Fibroblast of pulmonary artery (primary cell): ENCODE measurements around the gene GDF10.

ENCODE experiments used
- DNase-seq: peaks from one replicate; pipeline ENCODE4 v3.0.0-alpha.2; 2010; ENCODE audit warnings: low read depth
- H3K4me3 ChIP-seq: replicated peaks from 2 replicates; pipeline ENCODE4 v1.5.1; 2011; ENCODE audit warnings: low read depth, mild to moderate bottlenecking, control low read depth, low read length, moderate library complexity
- TF ChIP-seq, protein P1 (sequence below): IDR thresholded peaks from 2 replicates; pipeline ENCODE4 v1.5.1; 2011; ENCODE audit warnings: mild to moderate bottlenecking, control low read depth, low read length, inconsistent platforms; ENCODE audit errors: missing control alignments

Gene GDF10

DNA sequence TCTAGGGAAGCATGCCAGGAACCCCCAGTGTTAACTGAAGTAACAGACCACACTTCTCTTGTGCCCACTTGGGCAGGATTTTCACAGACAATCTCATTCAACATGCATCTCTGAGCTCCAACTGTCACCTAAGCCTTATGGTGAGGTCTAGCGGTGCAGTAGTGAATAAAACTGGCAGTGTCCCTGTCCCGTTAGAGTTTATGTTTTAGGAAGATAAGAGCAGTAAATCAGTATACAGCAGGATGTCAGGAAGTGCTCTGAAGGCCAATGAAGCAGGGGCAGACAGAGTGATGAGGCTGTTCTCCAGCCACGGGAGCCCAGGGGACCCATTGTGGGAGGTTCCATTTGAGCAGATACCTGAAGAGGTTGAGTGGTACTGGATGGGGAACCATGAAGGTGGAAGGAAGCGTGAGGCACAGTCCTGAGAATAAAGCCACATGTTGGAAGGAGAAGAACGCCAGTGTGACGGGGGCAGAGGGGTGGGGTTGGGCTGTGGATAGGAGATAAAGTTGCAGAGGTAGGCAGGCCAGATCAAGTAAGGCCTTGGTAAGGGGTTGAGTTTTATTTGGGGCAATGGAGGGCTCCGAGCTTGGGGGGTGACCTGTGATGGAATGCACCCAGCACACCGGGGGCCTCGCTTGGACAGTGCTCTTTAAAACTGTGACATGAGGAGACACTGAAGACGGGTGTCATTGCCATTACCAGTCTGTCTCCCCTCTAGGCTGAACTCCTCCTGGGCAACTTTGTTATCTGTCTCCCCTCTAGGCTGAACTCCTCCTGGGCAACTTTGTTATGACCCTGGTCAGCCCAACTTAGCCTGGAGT is 6.6 kb downstream of the GDF10 start:
- no peak overlapping the region for H3K4me3 ChIP-seq
- DNase-seq = no peak
- TF ChIP-seq, protein P1, sequence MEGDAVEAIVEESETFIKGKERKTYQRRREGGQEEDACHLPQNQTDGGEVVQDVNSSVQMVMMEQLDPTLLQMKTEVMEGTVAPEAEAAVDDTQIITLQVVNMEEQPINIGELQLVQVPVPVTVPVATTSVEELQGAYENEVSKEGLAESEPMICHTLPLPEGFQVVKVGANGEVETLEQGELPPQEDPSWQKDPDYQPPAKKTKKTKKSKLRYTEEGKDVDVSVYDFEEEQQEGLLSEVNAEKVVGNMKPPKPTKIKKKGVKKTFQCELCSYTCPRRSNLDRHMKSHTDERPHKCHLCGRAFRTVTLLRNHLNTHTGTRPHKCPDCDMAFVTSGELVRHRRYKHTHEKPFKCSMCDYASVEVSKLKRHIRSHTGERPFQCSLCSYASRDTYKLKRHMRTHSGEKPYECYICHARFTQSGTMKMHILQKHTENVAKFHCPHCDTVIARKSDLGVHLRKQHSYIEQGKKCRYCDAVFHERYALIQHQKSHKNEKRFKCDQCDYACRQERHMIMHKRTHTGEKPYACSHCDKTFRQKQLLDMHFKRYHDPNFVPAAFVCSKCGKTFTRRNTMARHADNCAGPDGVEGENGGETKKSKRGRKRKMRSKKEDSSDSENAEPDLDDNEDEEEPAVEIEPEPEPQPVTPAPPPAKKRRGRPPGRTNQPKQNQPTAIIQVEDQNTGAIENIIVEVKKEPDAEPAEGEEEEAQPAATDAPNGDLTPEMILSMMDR = no peak

DNA sequence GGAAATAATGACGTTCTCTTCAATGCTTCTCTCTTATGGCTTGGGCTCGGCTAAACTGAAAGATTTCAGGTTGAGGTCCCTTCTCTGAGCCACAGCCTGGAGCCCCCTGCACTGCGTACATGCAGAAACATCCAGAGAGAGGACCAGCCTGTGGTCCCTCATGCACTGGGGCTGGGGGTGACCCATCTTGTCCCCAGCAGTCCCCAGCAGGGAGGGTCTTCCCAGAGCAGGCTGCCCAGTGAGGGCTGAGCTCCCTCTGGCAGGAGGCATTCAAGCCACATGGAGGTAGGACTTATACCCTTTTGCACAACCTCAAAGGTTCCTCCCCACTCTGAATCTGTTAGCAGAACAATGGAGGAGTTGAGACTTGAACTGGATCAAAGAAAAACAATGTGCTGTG is 7.4 kb downstream of the GDF10 start:
- TF ChIP-seq, protein P1 = no peak
- H3K4me3 ChIP-seq = no peak overlapping the region
- DNase-seq = no peak

DNA sequence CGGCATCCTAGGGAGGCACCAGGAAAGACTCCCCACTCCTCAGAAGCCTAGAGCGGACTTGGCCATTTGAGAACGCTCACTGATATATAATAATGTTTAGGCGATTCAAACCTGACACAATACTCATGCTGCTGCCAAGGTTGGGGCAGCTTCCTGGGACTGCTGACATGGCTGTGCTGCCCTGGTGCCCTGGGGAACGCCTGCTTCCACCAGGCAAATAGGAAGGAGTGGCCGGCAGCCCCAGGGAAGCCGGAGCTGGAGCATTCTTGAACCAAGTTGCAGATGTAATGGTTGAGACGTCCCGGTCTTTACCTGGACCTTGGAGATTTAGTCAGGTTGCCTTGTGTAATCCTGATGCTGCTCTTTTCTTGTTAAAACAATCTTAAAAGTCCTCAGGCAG is 8.8 kb downstream of the GDF10 start:
- TF ChIP-seq, protein P1 = no peak
- no peak overlapping the region for H3K4me3 ChIP-seq
- DNase-seq = no peak

DNA sequence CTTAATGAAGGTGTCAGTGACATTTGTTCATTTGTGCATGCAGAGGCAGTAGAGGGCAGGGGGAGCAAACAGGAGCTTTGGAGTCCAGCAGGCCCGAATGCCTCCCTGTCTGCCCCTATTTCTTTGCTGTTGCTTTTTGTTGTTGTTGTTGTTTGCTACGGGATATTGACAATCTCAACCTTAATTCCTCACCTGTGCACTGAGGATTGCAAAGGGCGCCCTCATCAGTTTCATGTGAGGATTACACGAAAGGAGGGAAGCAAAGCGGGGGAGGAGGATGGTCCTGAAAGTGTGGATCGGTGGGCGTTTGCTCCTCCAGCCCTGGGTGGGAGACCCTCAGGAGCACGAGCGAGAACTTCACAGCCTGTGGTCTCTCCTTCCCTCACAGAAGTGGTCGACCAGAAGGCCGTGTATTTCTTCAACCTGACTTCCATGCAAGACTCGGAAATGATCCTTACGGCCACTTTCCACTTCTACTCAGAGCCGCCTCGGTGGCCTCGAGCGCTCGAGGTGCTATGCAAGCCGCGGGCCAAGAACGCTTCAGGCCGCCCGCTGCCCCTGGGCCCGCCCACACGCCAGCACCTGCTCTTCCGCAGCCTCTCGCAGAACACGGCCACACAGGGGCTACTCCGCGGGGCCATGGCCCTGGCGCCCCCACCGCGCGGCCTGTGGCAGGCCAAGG is 9.6 kb downstream of the GDF10 start:
- H3K4me3 ChIP-seq = no peak overlapping the region
- TF ChIP-seq, protein P1 = peak; percentile 34
- DNase-seq = no peak

DNA sequence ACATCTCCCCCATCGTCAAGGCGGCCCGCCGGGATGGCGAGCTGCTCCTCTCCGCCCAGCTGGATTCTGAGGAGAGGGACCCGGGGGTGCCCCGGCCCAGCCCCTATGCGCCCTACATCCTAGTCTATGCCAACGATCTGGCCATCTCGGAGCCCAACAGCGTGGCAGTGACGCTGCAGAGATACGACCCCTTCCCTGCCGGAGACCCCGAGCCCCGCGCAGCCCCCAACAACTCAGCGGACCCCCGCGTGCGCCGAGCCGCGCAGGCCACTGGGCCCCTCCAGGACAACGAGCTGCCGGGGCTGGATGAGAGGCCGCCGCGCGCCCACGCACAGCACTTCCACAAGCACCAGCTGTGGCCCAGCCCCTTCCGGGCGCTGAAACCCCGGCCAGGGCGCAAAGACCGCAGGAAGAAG is 10.1 kb downstream of the GDF10 start:
- no peak overlapping the region for H3K4me3 ChIP-seq
- TF ChIP-seq, protein P1 = no peak
- DNase-seq = no peak

DNA sequence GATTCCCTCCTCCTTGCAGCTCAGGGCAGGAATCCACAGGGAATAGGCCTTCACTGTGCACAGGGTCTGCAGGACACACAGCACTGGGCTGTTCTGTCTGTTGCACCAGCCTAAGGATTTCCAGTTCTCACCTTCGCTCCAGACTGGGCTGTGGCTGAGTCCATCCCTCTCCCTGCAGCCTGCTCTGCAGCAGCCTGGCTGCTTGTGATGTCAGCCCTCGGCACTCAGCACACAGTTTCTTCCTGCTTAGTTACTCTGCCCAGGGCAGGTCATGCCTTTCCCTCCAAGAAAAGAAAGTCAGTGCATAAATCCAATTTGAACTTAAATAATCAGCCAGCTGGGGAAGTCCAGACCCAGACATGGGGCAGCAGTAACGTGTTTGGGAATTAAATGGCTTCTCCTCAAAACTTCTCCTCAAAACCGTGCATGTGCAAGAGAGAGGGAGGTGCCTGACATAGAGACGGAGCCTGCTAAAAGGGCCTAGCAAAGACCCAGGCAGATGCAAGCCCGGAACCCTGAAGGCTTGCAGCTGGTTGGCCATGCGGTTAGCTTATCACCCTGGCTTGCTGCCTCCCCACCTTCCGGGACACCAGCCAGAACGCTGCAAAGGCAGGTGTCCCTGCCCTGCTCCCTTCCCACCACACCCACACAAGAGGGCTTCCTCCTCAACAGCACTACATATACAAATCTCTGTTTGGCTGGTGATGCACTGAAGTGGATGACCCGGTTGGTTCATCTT is 11.4 kb downstream of the GDF10 start:
- no peak overlapping the region for H3K4me3 ChIP-seq
- peak; percentile 10 for DNase-seq
- TF ChIP-seq, protein P1 = no peak
